ENCODE data around the gene FOXD1. TPM values are rescaled to one million over a fixed set of nuclear protein-coding genes. Genes with fewer than 3 reads are reported as not detected.

Gene FOXD1
- total and polyA plus RNA-seq, 2 of the 4 experiments (the other 2 are of a cell fraction) = 3.2 to 23.1 TPM

GRCh38 chr5:73435759-73436534 lies 12.6 kb downstream of the FOXD1 start:
- Histone ChIP-seq H2BK20ac (ENCODE audit: low read depth, low read length) (no peak overlapping the region), H2BK5ac (ENCODE audit: low read depth, low read length, poor library complexity, severe bottlenecking) (no peak overlapping the region), H4K8ac (ENCODE audit: low read depth in 2 of 2, low read length in 2 of 2) (peak overlapping the region; percentile 34 to 41; a peak in 2 of 4 replicates), H3K4me2 (ENCODE audit: low read depth, low read length) (no peak overlapping the region), H3K4me1 (ENCODE audit: control insufficient read depth, insufficient read depth, low read length) (peaks cover 8% of the 10 kb centered on the region), H3K27ac (ENCODE audit: insufficient read depth, low read length) (peak overlapping the region; percentile 17; the same call in 1 of the 2 replicates), H3K18ac (ENCODE audit: low read depth, low read length) (peak overlapping the region; percentile 16; the same call in 1 of the 2 replicates), H3K9me1 (ENCODE audit: insufficient read depth, low read length) (no peaks in the 10 kb centered on the region; the same call in 1 of the 2 replicates), H3K23ac (ENCODE audit: low read depth, low read length) (peak overlapping the region; percentile 18; the same call in 1 of the 2 replicates), H3K27me3 (ENCODE audit: control insufficient read depth, insufficient read depth, low read length) (no peaks in the 10 kb centered on the region), H3K9ac (ENCODE audit: low read depth, low read length) (peak overlapping the region; percentile 33; the same call in 1 of the 2 replicates), H3K9me3 (ENCODE audit: control insufficient read depth, insufficient read depth, low read length) (no peaks in the 10 kb centered on the region), H2AK5ac (ENCODE audit: low read depth, low read length) (no peak overlapping the region; the same call in 1 of the 2 replicates), H2AFZ (replicated peaks; ENCODE audit: low read length, poor library complexity) (peak overlapping the region; percentile 92), H4K5ac (ENCODE audit: low read depth, low read length) (peak overlapping the region; percentile 20; the same call in 1 of the 2 replicates), H4K20me1 (ENCODE audit: insufficient read depth, low read length) (no peaks in the 10 kb centered on the region), H2BK15ac (ENCODE audit: low read depth, low read length) (0 out of 3 replicates have a peak overlapping the region, but pooled peaks have one; percentile 48), H3K14ac (replicated peaks; ENCODE audit: low read depth, low read length) (peak overlapping the region; percentile 28), H3K79me1 (ENCODE audit: low read depth in 1 of 2, low read length in 2 of 2) (peaks cover 0 to 27% of the 10 kb centered on the region in 2 experiments; a peak in 2 of 4 replicates), H4K91ac (ENCODE audit: insufficient read depth, low read depth, low read length) (peak overlapping the region; percentile 41), H2BK120ac (ENCODE audit: low read depth, low read length) (peak overlapping the region; percentile 39; the same call in 1 of the 2 replicates), H2AK9ac (replicated peaks; ENCODE audit: low read depth, low read length, poor library complexity) (no peak overlapping the region), H3K4me3 (ENCODE audit: insufficient read depth, low read depth, low read length) (no peak overlapping the region), H3K36me3 (ENCODE audit: control insufficient read depth, insufficient read depth, low read length) (no peaks in the 10 kb centered on the region), H3K56ac (ENCODE audit: extremely low read depth, insufficient read depth, low read length) (no peak overlapping the region), H3K4ac (ENCODE audit: low read depth, low read length) (peak overlapping the region; percentile 49)
- no peak for ATAC-seq (ENCODE audit: low read depth)
- CTCF ChIA-PET = no interaction called here
- in situ Hi-C loops (cut with MboI; ENCODE audit: low sequenced_read_pairs) (no loop called here), intact Hi-C loops (cut with micrococcal nuclease) (no loop called here), dilution Hi-C loops (cut with HindIII; ENCODE audit: low sequenced_read_pairs, unreplicated experiment) (no loop called here)
- no peak for DNase-seq
- POLR2A ChIA-PET (ENCODE audit: unreplicated experiment) = no interaction called here
- TF ChIP-seq RCOR1 (IDR thresholded peaks at IDR 0.05; ENCODE audit: insufficient replicate concordance, low read length) (no peak), RFX5 (IDR thresholded peaks at IDR 0.05; ENCODE audit: low read depth, low read length) (no peak), MXI1 (IDR thresholded peaks at IDR 0.05; ENCODE audit: borderline replicate concordance, low read depth, low read length) (no peak), ELK1 (IDR thresholded peaks at IDR 0.05; ENCODE audit: borderline replicate concordance, low read depth, low read length) (no peak), BHLHE40 (IDR thresholded peaks at IDR 0.05; ENCODE audit: low read depth, low read length) (no peak), MAZ (IDR thresholded peaks at IDR 0.05; ENCODE audit: borderline replicate concordance, low read depth, low read length) (no peak), RAD21 (IDR thresholded peaks at IDR 0.05; ENCODE audit: low read length) (no peak), NFE2L2 (IDR thresholded peaks at IDR 0.05; ENCODE audit: low read depth, low read length) (no peak), POLR2A (IDR thresholded peaks at IDR 0.05; ENCODE audit: low read depth, low read length) (no peak), FOS (IDR thresholded peaks at IDR 0.05; ENCODE audit: low read depth, low read length) (no peak)
- BruUV-seq (replicated peaks) = no TSS peak
- 68% methylated on average over 19 of the region's 35 CpGs; no CpG with 5 or more reads in 1 of the 2 experiments for WGBS, 2 experiments (ENCODE audit: extremely low coverage in 2 of 2, insufficient read length in 1 of 2)

Data from IMR-90 (cell line).